HepG2 (cell line): ENCODE measurements around the gene IFIT1. TPM values are rescaled to one million over a fixed set of nuclear protein-coding genes. Genes with fewer than 3 reads are reported as not detected.
A peak's percentile ranks its signal among the peaks of the same experiment; 100 is the strongest.

ENCODE experiments used
- ATAC-seq: fragments of 200-7000 bp; cut with Tn5 transposase; 3 replicates; pipeline ENCODE4 v1.9.1; 2020; ENCODE audit warnings: mild to moderate bottlenecking, moderate library complexity
- BruUV-seq: library from RNA; stranded (reverse); fragments of 400-500 nt; replicated peaks from 2 replicates; lab custom pipeline; 2021; lab: Mats Ljungman, UMichigan
- CTCF ChIA-PET: fragments of 300-600 bp; formaldehyde crosslinking; extraction: SDS; loops from one replicate; lab custom pipeline; 2021; ENCODE audit warnings: low total read pairs, inconsistent platforms, low intra/inter-chr PET ratio; lab: Yijun Ruan, JAX
- POLR2A ChIA-PET: fragments of 350-600 bp; sonication (Branson Sonifier 250); formaldehyde crosslinking; loops from one replicate; lab custom pipeline; 2020; ENCODE audit warnings: antibody characterized with exemption, inconsistent platforms; lab: Yijun Ruan, JAX
- DNase-seq: peaks from one replicate; pipeline ENCODE4 v3.0.0-alpha.2; 2015; ENCODE audit warnings: low spot score
- FAIRE-seq: peaks from 3 replicates; lab custom pipeline; 2011; peaks lifted over from hg19 to GRCh38; lab: Jason Lieb, UNC
- H2AFZ ChIP-seq: one replicate; pipeline ENCODE4 v1.6.1; 2011; ENCODE audit warnings: low read length, inconsistent platforms
- H3K27ac ChIP-seq: fragments of 300-600 bp; 3 replicates; pipeline ENCODE4 v1.8.0; 2011; ENCODE audit warnings: mixed run types, mild to moderate bottlenecking, mixed read lengths, low read length, inconsistent platforms; ENCODE audit not compliant: insufficient read depth; ENCODE audit errors: extremely low read length
- H3K27me3 ChIP-seq, 2 experiments: fragments of 200-600 bp in 1 of 2; 2 replicates in 1 of 2; 3 replicates in 1 of 2; pipeline versions ENCODE4 v1.6.0 to v1.8.0; 2011; ENCODE audit warnings: low read length in 2 of 2, mild to moderate bottlenecking in 2 of 2, moderate library complexity in 2 of 2, inconsistent platforms in 1 of 2; ENCODE audit not compliant: insufficient read depth in 2 of 2, control insufficient read depth in 1 of 2
- H3K36me3 ChIP-seq, 2 experiments: fragments of 200-600 bp in 1 of 2; replicated peaks in 1 of 2; 2 replicates in 1 of 2; 3 replicates in 1 of 2; pipeline versions ENCODE4 v1.5.1 to v1.8.0; 2011; ENCODE audit warnings: low read length in 2 of 2, inconsistent platforms in 1 of 2; ENCODE audit not compliant: insufficient read depth in 2 of 2, control insufficient read depth in 1 of 2
- H3K4me1 ChIP-seq: 2 replicates; pipeline ENCODE4 v1.5.1; 2012; ENCODE audit warnings: low read length, inconsistent platforms; ENCODE audit not compliant: insufficient read depth
- H3K4me2 ChIP-seq: 2 replicates; pipeline ENCODE4 v1.6.0; 2011; ENCODE audit warnings: low read depth, low read length, inconsistent platforms
- H3K4me3 ChIP-seq, 3 experiments: fragments of 200-600 bp in 1 of 3; sonication (generic), shearing (Covaris generic) in 1 of 3; replicated peaks in 1 of 3; 2 replicates each; pipeline ENCODE4 v1.5.1; 2011 to 2016; ENCODE audit warnings: low read length in 3 of 3, inconsistent platforms in 2 of 3, low read depth in 2 of 3, mild to moderate bottlenecking in 2 of 3, control low read depth in 1 of 3, mixed read lengths in 1 of 3; ENCODE audit not compliant: insufficient read depth in 1 of 3
- H3K79me2 ChIP-seq: one replicate; pipeline ENCODE4 v1.6.1; 2011; ENCODE audit warnings: low read length, inconsistent platforms; ENCODE audit not compliant: insufficient read depth
- H3K9ac ChIP-seq: 2 replicates; pipeline ENCODE4 v1.6.0; 2011; ENCODE audit warnings: mild to moderate bottlenecking, low read depth, low read length, inconsistent platforms; ENCODE audit not compliant: insufficient read depth
- H3K9me3 ChIP-seq: 2 replicates; pipeline ENCODE4 v1.5.1; 2012; ENCODE audit warnings: mild to moderate bottlenecking, low read length
- H4K20me1 ChIP-seq: 2 replicates; pipeline ENCODE4 v1.6.0; 2011; ENCODE audit warnings: inconsistent platforms, mild to moderate bottlenecking, low read length, moderate library complexity; ENCODE audit not compliant: insufficient read depth
- CAMTA2 ChIP-seq: sonication (generic); formaldehyde crosslinking; IDR thresholded peaks from 2 replicates; pipeline ENCODE4 v1.4.0; 2020; ENCODE audit warnings: mild to moderate bottlenecking, missing genetic modification reagents, borderline replicate concordance
- DNMT1 ChIP-seq: sonication (generic); formaldehyde crosslinking; IDR thresholded peaks from 2 replicates; pipeline ENCODE4 v1.5.1; 2020; ENCODE audit warnings: mild to moderate bottlenecking, missing genetic modification reagents
- EP300 ChIP-seq, 3 experiments: sonication (generic) in 1 of 3; formaldehyde crosslinking in 1 of 3; IDR thresholded peaks; 2 replicates each; pipeline versions ENCODE4 v1.5.1 to v1.6.1; 2011 to 2020; ENCODE audit warnings: low read depth in 2 of 3, low read length in 2 of 3, borderline replicate concordance in 1 of 3, improper control_type of control experiment in 1 of 3, mild to moderate bottlenecking in 1 of 3, missing genetic modification reagents in 1 of 3, moderate library complexity in 1 of 3
- GATAD1 ChIP-seq: IDR thresholded peaks from 2 replicates; pipeline ENCODE4 v1.6.1; 2016; ENCODE audit warnings: missing genetic modification reagents, missing compliant biosample characterization
- MATR3 ChIP-seq: sonication (generic); formaldehyde crosslinking; IDR thresholded peaks from 2 replicates; pipeline ENCODE4 v1.4.0; 2020; ENCODE audit warnings: missing genetic modification reagents
- PAX8 ChIP-seq: sonication (generic); formaldehyde crosslinking; IDR thresholded peaks from 2 replicates; pipeline ENCODE4 v1.8.0; 2022; ENCODE audit warnings: mild to moderate bottlenecking, missing genetic modification reagents, borderline replicate concordance
- POLR2AphosphoS2 ChIP-seq: IDR thresholded peaks from 2 replicates; pipeline ENCODE4 v1.6.1; 2011; ENCODE audit warnings: low read depth, low read length, improper control_type of control experiment
- RAD21 ChIP-seq: fragments of 450-650 bp; formaldehyde crosslinking; IDR thresholded peaks from 2 replicates; pipeline ENCODE4 v1.5.0; 2020; ENCODE audit warnings: mild to moderate bottlenecking
- SMC3 ChIP-seq: IDR thresholded peaks from 2 replicates; pipeline ENCODE4 v1.6.1; 2011; ENCODE audit warnings: low read length, improper control_type of control experiment
- SMYD3 ChIP-seq: sonication (generic); formaldehyde crosslinking; IDR thresholded peaks from 2 replicates; pipeline ENCODE4 v1.8.1; 2023; ENCODE audit warnings: mild to moderate bottlenecking, missing genetic modification reagents
- SOX5 ChIP-seq: IDR thresholded peaks from 2 replicates; pipeline ENCODE4 v1.6.1; 2016; ENCODE audit warnings: borderline replicate concordance
- ZNF17 ChIP-seq: sonication (generic); formaldehyde crosslinking; IDR thresholded peaks from 2 replicates; pipeline ENCODE4 v1.5.0; 2020; ENCODE audit warnings: mild to moderate bottlenecking, missing genetic modification reagents
- ZNF703 ChIP-seq: sonication (generic); formaldehyde crosslinking; IDR thresholded peaks from 2 replicates; pipeline ENCODE4 v1.5.1; 2020; ENCODE audit warnings: missing genetic modification reagents, mild to moderate bottlenecking, moderate library complexity, borderline replicate concordance
- ZNF720 ChIP-seq: sonication (generic); formaldehyde crosslinking; IDR thresholded peaks from 2 replicates; pipeline ENCODE4 v1.4.0; 2020; ENCODE audit warnings: missing genetic modification reagents
- WGBS: methylation state at CpG from one replicate; pipeline ENCODE4 v1.1.6; 2017; ENCODE audit warnings: low lambda C conversion rate; 5-methylcytosine and 5-hydroxymethylcytosine counted together
- in situ Hi-C: cut with HindIII; loops from 2 replicates; pipeline ENCODE4 v1.10.0; 2017; ENCODE audit warnings: low pct_unique_long_range_greater_than_20kb; ENCODE audit not compliant: extremely low pct_ligation_motif_present
- intact Hi-C: fragments of 100-400 bp; cut with micrococcal nuclease; formaldehyde crosslinking; loops from one replicate; pipeline ENCODE4 v1.10.0; 2022; ENCODE audit not compliant: unreplicated experiment
- polyA plus RNA-seq, 8 experiments: library from polyadenylated mRNA; depleted of rRNA in 3 of 8; stranded (reverse) in 7 of 8; unstranded in 1 of 8; fragments of >200 nt; fragmentation: Illumina TruSeq in 4 of 8; extraction: Trizol in 4 of 8; gene quantifications; 2 replicates each; pipeline versions ENCODE4 v1.2.1 to v1.2.3, GENCODE V29; 2011 to 2016; ENCODE audit warnings: low read depth in 4 of 8, missing spikeins in 1 of 8, mixed read lengths in 1 of 8; ENCODE audit not compliant: insufficient read depth in 1 of 8
- total RNA-seq, 5 experiments: library from RNA; depleted of rRNA; stranded (reverse); fragments of >200 nt; fragmentation: Illumina TruSeq; extraction: Trizol; gene quantifications; 2 replicates each; pipeline ENCODE4 v1.2.3, GENCODE V29; 2016; ENCODE audit warnings: low read depth in 1 of 5
- TF ChIP-seq, protein P1 (sequence below): sonication (generic); formaldehyde crosslinking; IDR thresholded peaks from 2 replicates; pipeline ENCODE4 v1.5.0; 2020; ENCODE audit warnings: missing genetic modification reagents, mild to moderate bottlenecking, borderline replicate concordance
- TF ChIP-seq, protein P2 (sequence below): sonication (generic); formaldehyde crosslinking; IDR thresholded peaks from 2 replicates; pipeline ENCODE4 v1.5.0; 2020; ENCODE audit warnings: mild to moderate bottlenecking, missing genetic modification reagents, moderate library complexity
- TF ChIP-seq, protein P3 (sequence below): sonication (generic); formaldehyde crosslinking; IDR thresholded peaks from 2 replicates; pipeline ENCODE4 v1.5.0; 2020; ENCODE audit warnings: missing genetic modification reagents

IFIT1 gene
- total and polyA plus RNA-seq, 2 of the 13 experiments (the other 11 are each of a cell fraction or from before 2014, with no cell fraction given), result 1.5 to 5.5 TPM

GRCh38 chr10:89425000-89425399, 32.6 kb downstream of the IFIT1 start (continued):
- TF ChIP-seq, protein P1, sequence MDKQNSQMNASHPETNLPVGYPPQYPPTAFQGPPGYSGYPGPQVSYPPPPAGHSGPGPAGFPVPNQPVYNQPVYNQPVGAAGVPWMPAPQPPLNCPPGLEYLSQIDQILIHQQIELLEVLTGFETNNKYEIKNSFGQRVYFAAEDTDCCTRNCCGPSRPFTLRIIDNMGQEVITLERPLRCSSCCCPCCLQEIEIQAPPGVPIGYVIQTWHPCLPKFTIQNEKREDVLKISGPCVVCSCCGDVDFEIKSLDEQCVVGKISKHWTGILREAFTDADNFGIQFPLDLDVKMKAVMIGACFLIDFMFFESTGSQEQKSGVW (CRISPR knock-in tag), result no peak

DNA sequence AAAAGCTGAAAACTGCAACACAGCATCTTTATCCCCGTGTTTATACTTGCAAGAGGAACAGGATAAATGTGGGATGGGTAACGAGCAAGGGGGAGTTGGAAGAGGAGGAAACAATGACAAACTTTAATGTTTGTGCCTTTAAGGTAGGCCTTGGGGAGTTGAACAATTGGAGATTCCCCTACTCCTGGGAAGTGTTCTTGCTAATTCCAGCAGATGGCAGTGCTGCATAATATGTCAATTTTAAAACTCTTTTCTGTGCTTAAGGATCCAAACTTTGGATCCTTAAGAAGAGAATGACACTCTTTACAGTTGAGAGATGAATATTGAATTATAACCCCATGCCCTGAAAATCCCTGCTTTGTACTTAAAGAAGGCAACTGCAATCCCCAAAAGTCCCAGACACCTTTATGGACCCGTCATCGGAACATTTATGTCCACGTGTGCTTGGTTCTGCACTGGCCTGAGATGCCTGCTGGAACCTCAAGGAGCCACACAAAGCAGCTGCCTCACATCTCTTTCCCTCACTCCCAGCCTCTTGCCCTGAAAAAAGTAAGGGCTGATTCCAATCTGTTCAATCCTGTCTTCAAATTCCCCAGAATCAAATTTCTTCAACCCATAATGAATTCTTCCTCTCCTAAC, 33.9 kb downstream of the IFIT1 start:
- Histone ChIP-seq H3K4me1 (peaks cover 20% of the 10 kb centered on the region), H3K36me3 (no peaks in the 10 kb centered on the region), H2AFZ (no peak overlapping the region), H3K27ac (no peak overlapping the region), H3K9ac (no peak overlapping the region), H3K4me2 (no peak overlapping the region), H3K9me3 (no peaks in the 10 kb centered on the region), H4K20me1 (no peaks in the 10 kb centered on the region), H3K27me3 (no peaks in the 10 kb centered on the region), H3K4me3 (no peak overlapping the region), H3K79me2 (no peaks in the 10 kb centered on the region)
- ATAC-seq, result peak; percentile 88
- in situ Hi-C loops, result loop anchor here (5.0 kb wide), 1 partner anchor 136 kb away; no protein-coding TSS in a partner anchor
- peak; percentile 72 for FAIRE-seq
- DNase-seq, result peak; percentile 41
- POLR2A ChIA-PET, result no interaction called here
- CTCF ChIA-PET, result interaction anchor here (1.4 to 2.8 kb wide), 3 partner anchors 137 to 367 kb away, joined by 3 to 46 read pairs (median 4); no protein-coding TSS in a partner anchor
- intact Hi-C loops, result loop anchor here (1.0 to 5.0 kb wide), 4 partner anchors 138 to 366 kb away; partner anchors contain the start of gene KIF20B
- WGBS, result 27% methylated on average over 5 of the region's 5 CpGs
- BruUV-seq, result no TSS peak
- TF ChIP-seq ZNF17 (CRISPR knock-in tag) (no peak), DNMT1 (CRISPR knock-in tag) (no peak), RAD21 (CRISPR knock-in tag) (peak; percentile 62), SMC3 (peak; percentile 77; the same call in 1 of the 2 replicates), ZNF720 (no peak), CAMTA2 (CRISPR knock-in tag) (no peak), PAX8 (CRISPR knock-in tag) (no peak), MATR3 (no peak), SOX5 (no peak), GATAD1 (no peak), EP300 (IDR thresholded peaks at IDR 0.05; ENCODE audit: low read depth in 2 of 2, low read length in 2 of 2) (no peak), EP300 (CRISPR knock-in tag; IDR thresholded peaks at IDR 0.05; ENCODE audit: borderline replicate concordance) (no peak), ZNF703 (CRISPR knock-in tag) (no peak), POLR2AphosphoS2 (no peak), SMYD3 (CRISPR knock-in tag) (0 out of 2 replicates have a peak, but pooled peaks have one; percentile 25)
- TF ChIP-seq, protein P2, sequence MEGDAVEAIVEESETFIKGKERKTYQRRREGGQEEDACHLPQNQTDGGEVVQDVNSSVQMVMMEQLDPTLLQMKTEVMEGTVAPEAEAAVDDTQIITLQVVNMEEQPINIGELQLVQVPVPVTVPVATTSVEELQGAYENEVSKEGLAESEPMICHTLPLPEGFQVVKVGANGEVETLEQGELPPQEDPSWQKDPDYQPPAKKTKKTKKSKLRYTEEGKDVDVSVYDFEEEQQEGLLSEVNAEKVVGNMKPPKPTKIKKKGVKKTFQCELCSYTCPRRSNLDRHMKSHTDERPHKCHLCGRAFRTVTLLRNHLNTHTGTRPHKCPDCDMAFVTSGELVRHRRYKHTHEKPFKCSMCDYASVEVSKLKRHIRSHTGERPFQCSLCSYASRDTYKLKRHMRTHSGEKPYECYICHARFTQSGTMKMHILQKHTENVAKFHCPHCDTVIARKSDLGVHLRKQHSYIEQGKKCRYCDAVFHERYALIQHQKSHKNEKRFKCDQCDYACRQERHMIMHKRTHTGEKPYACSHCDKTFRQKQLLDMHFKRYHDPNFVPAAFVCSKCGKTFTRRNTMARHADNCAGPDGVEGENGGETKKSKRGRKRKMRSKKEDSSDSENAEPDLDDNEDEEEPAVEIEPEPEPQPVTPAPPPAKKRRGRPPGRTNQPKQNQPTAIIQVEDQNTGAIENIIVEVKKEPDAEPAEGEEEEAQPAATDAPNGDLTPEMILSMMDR (CRISPR knock-in tag), result peak; percentile 84
- TF ChIP-seq, protein P3, sequence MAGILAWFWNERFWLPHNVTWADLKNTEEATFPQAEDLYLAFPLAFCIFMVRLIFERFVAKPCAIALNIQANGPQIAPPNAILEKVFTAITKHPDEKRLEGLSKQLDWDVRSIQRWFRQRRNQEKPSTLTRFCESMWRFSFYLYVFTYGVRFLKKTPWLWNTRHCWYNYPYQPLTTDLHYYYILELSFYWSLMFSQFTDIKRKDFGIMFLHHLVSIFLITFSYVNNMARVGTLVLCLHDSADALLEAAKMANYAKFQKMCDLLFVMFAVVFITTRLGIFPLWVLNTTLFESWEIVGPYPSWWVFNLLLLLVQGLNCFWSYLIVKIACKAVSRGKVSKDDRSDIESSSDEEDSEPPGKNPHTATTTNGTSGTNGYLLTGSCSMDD (CRISPR knock-in tag), result no peak
